BE2C (cell line): ENCODE measurements around the gene HS3ST5.

Experiments used
- DNase-seq: peaks from one replicate; pipeline ENCODE4 v3.0.0-alpha.2; 2020
- H3K27me3 ChIP-seq: fragments of 250-450 bp; sonication (Bioruptor Pico); 2 replicates; pipeline ENCODE4 v1.5.1; 2020; ENCODE audit warnings: mild to moderate bottlenecking
- H3K36me3 ChIP-seq: fragments of 250-450 bp; sonication (Bioruptor Pico); 2 replicates; pipeline ENCODE4 v1.5.1; 2020; ENCODE audit warnings: mild to moderate bottlenecking
- H3K4me1 ChIP-seq: fragments of 250-450 bp; sonication (Bioruptor Pico); 2 replicates; pipeline ENCODE4 v1.5.1; 2020
- H3K4me3 ChIP-seq: 2 replicates; pipeline ENCODE4 v1.5.1; 2011; ENCODE audit warnings: low read depth, low read length
- H3K9me3 ChIP-seq: fragments of 250-450 bp; sonication (Bioruptor Pico); 2 replicates; pipeline ENCODE4 v1.5.1; 2020
- CTCF ChIP-seq: IDR thresholded peaks from 2 replicates; pipeline ENCODE4 v1.5.1; 2012; ENCODE audit warnings: mild to moderate bottlenecking, low read depth, low read length

Gene HS3ST5

GRCh38 chr6:114158838-114159694 is 183.8 kb downstream of the HS3ST5 start:
- Histone ChIP-seq H3K27me3 (no peaks in the 10 kb centered on the region), H3K4me1 (peaks cover 19% of the 10 kb centered on the region), H3K9me3 (no peaks in the 10 kb centered on the region), H3K4me3 (no peak overlapping the region), H3K36me3 (peaks cover 5% of the 10 kb centered on the region)
- no peak for TF ChIP-seq CTCF
- DNase-seq: no peak

GRCh38 chr6:114158411-114158810 is 184.4 kb downstream of the HS3ST5 start:
- no peaks in the 10 kb centered on the region for H3K27me3 ChIP-seq
- no peak overlapping the region for H3K4me3 ChIP-seq
- TF ChIP-seq CTCF: no peak
- peaks cover 5% of the 10 kb centered on the region for H3K36me3 ChIP-seq
- H3K9me3 ChIP-seq: no peaks in the 10 kb centered on the region
- peaks cover 19% of the 10 kb centered on the region for H3K4me1 ChIP-seq
- no peak for DNase-seq

- no peaks in the 10 kb centered on the region for H3K27me3 ChIP-seq
- peaks cover 19% of the 10 kb centered on the region for H3K4me1 ChIP-seq
- peaks cover 5% of the 10 kb centered on the region for H3K36me3 ChIP-seq
- no peak overlapping the region for H3K4me3 ChIP-seq
- H3K9me3 ChIP-seq: no peaks in the 10 kb centered on the region
- peak; percentile 36 for DNase-seq
- no peak; the same call in 1 of the 2 replicates for TF ChIP-seq CTCF
Observed at GRCh38 chr6:114157848-114158247, 185.0 kb downstream of the HS3ST5 start.

- H3K9me3 ChIP-seq: no peaks in the 10 kb centered on the region
- H3K27me3 ChIP-seq: no peaks in the 10 kb centered on the region
- H3K4me1 ChIP-seq: peaks cover 17% of the 10 kb centered on the region
- H3K36me3 ChIP-seq: peaks cover 8% of the 10 kb centered on the region
- no peak overlapping the region for H3K4me3 ChIP-seq
- TF ChIP-seq CTCF: no peak
- no peak for DNase-seq
Observed at GRCh38 chr6:114155763-114156162, 187.1 kb downstream of the HS3ST5 start.

GRCh38 chr6:114154812-114155211 is 188.0 kb downstream of the HS3ST5 start:
- TF ChIP-seq CTCF: no peak
- no peak for DNase-seq
- Histone ChIP-seq H3K9me3 (no peaks in the 10 kb centered on the region), H3K4me1 (peaks cover 17% of the 10 kb centered on the region), H3K4me3 (no peak overlapping the region), H3K36me3 (peaks cover 8% of the 10 kb centered on the region), H3K27me3 (no peaks in the 10 kb centered on the region)

GRCh38 chr6:114153448-114153847 is 189.4 kb downstream of the HS3ST5 start:
- DNase-seq: no peak
- Histone ChIP-seq H3K4me3 (no peak overlapping the region), H3K9me3 (no peaks in the 10 kb centered on the region), H3K4me1 (peaks cover 13% of the 10 kb centered on the region), H3K27me3 (no peaks in the 10 kb centered on the region), H3K36me3 (peaks cover 8% of the 10 kb centered on the region)
- TF ChIP-seq CTCF: no peak
